Measurements from ENCODE around the gene GSTT4. TPM values are rescaled to one million over a fixed set of nuclear protein-coding genes. Genes with fewer than 3 reads are reported as not detected.

Gene GSTT4
- total RNA-seq, 2 experiments from 2014 or later: not detected

DNA sequence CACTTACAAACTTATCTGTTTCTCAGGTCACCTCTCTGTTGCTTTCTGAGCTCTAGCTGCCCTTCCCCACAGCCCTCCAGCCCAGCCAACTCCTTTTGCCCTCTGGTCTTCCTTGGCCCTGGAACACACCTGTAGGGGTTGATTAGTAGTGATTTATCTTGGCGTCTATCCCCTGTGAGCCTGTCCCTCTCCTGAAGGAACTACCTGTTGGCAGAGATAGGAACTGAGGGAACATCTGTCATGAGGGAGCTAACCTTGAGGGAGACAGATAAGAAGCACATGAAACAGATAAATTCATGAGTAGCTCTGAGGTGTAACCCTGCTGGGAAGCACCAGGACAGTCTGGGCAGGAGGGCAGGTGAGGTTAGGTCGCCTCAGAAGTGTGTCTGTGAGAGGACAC lies 44.7 kb upstream of the GSTT4 start:
- Histone ChIP-seq H3K79me2 (ENCODE audit: insufficient read depth, low read depth, low read length) (no peaks in the 10 kb centered on the region), H3K4me2 (ENCODE audit: low read length) (no peak overlapping the region), H3K4me1 (ENCODE audit: insufficient read depth, low read length, poor library complexity, severe bottlenecking) (peaks cover 10% of the 10 kb centered on the region), H4K20me1 (ENCODE audit: insufficient read depth, low read length) (no peaks in the 10 kb centered on the region), H3K36me3 (ENCODE audit: insufficient read depth, low read length) (peaks cover 68% of the 10 kb centered on the region), H3K27ac (ENCODE audit: low read depth, low read length, poor library complexity, severe bottlenecking) (no peak overlapping the region), H3K9me2 (ENCODE audit: insufficient read depth, low read length) (no peaks in the 10 kb centered on the region), H3K4me3 (ENCODE audit: low read depth, low read length, poor library complexity, severe bottlenecking) (no peak overlapping the region), H3K9me3 (ENCODE audit: low read length) (no peaks in the 10 kb centered on the region), H2AFZ (ENCODE audit: low read length) (no peak overlapping the region)
- POLR2A ChIA-PET: no interaction called here
- no peak for TF ChIP-seq EZH2phosphoT487 (IDR thresholded peaks at IDR 0.05; ENCODE audit: borderline replicate concordance, low read depth, low read length)
- TF ChIP-seq, protein P1, sequence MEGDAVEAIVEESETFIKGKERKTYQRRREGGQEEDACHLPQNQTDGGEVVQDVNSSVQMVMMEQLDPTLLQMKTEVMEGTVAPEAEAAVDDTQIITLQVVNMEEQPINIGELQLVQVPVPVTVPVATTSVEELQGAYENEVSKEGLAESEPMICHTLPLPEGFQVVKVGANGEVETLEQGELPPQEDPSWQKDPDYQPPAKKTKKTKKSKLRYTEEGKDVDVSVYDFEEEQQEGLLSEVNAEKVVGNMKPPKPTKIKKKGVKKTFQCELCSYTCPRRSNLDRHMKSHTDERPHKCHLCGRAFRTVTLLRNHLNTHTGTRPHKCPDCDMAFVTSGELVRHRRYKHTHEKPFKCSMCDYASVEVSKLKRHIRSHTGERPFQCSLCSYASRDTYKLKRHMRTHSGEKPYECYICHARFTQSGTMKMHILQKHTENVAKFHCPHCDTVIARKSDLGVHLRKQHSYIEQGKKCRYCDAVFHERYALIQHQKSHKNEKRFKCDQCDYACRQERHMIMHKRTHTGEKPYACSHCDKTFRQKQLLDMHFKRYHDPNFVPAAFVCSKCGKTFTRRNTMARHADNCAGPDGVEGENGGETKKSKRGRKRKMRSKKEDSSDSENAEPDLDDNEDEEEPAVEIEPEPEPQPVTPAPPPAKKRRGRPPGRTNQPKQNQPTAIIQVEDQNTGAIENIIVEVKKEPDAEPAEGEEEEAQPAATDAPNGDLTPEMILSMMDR (conservative IDR thresholded peaks at IDR 0.05; ENCODE audit: low read length): no peak
- no TSS peak for BruUV-seq (replicated peaks)
- intact Hi-C loops (cut with micrococcal nuclease; ENCODE audit: unreplicated experiment): no loop called here
- DNase-seq (ENCODE audit: low spot score): no peak
- CTCF ChIA-PET (ENCODE audit: unreplicated experiment): no interaction called here

DNA sequence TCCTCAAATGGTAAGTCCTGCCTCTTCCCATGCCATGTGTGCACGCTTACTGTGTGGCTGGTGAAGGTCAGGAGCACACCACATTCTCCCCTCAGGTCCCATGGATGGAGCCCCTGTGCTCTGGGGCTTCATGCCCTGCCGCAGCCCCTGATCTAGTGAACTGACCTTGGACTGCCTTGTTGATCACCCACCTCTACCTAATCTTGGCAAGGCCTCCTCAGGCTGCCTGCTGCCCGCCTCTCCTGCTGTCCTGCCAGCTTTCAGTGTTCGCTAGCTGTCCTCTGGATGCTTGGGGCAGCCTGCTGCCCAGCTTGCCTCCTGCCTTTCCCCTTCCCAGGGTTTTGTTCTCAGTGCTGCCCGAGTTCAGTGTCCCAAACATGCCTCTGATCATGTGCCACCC lies 44.0 kb upstream of the GSTT4 start:
- Histone ChIP-seq H3K4me2 (ENCODE audit: low read length) (no peak overlapping the region), H3K79me2 (ENCODE audit: insufficient read depth, low read depth, low read length) (no peaks in the 10 kb centered on the region), H4K20me1 (ENCODE audit: insufficient read depth, low read length) (no peaks in the 10 kb centered on the region), H3K9me3 (ENCODE audit: low read length) (no peaks in the 10 kb centered on the region), H3K9me2 (ENCODE audit: insufficient read depth, low read length) (no peaks in the 10 kb centered on the region), H3K4me3 (ENCODE audit: low read depth, low read length, poor library complexity, severe bottlenecking) (no peak overlapping the region), H3K27ac (ENCODE audit: low read depth, low read length, poor library complexity, severe bottlenecking) (no peak overlapping the region), H3K4me1 (ENCODE audit: insufficient read depth, low read length, poor library complexity, severe bottlenecking) (peaks cover 8% of the 10 kb centered on the region), H2AFZ (ENCODE audit: low read length) (no peak overlapping the region), H3K36me3 (ENCODE audit: insufficient read depth, low read length) (peaks cover 61% of the 10 kb centered on the region)
- POLR2A ChIA-PET: no interaction called here
- CTCF ChIA-PET (ENCODE audit: unreplicated experiment): no interaction called here
- intact Hi-C loops (cut with micrococcal nuclease; ENCODE audit: unreplicated experiment): no loop called here
- TF ChIP-seq EZH2phosphoT487 (IDR thresholded peaks at IDR 0.05; ENCODE audit: borderline replicate concordance, low read depth, low read length): no peak
- TF ChIP-seq, protein P1 (conservative IDR thresholded peaks at IDR 0.05; ENCODE audit: low read length): no peak
- no TSS peak for BruUV-seq (replicated peaks)
- DNase-seq (ENCODE audit: low spot score): no peak

DNA sequence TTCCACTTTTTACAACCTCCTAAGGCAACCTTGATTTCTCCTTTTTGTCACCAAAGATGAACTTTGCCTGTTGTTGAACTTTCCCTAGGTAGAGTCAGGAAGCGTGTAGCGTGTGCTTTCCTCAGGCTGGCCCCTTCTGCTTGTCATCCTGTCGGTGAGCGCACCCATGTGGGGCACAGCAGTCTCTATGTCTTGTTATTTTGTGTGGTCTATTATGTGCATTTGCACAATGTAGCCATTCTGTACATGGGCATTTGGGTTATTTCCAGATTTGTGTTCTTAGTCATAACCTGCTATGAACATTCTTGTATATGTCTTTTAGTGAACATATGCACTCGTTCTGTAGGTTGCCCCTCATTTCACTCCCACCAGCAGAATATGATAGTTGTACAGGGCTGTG lies 40.8 kb upstream of the GSTT4 start:
- no peak for DNase-seq (ENCODE audit: low spot score)

More for the DNA sequence above, 40.8 kb upstream of the GSTT4 start:
- no peaks in the 10 kb centered on the region for H3K9me3 ChIP-seq (ENCODE audit: low read length)
- TF ChIP-seq EZH2phosphoT487 (IDR thresholded peaks at IDR 0.05; ENCODE audit: borderline replicate concordance, low read depth, low read length): no peak
- TF ChIP-seq, protein P1 (conservative IDR thresholded peaks at IDR 0.05; ENCODE audit: low read length): no peak
- no peaks in the 10 kb centered on the region for H3K79me2 ChIP-seq (ENCODE audit: insufficient read depth, low read depth, low read length)
- no peak overlapping the region for H3K4me3 ChIP-seq (ENCODE audit: low read depth, low read length, poor library complexity, severe bottlenecking)
- BruUV-seq (replicated peaks): no TSS peak
- POLR2A ChIA-PET: no interaction called here
- no peaks in the 10 kb centered on the region for H4K20me1 ChIP-seq (ENCODE audit: insufficient read depth, low read length)
- CTCF ChIA-PET (ENCODE audit: unreplicated experiment): interaction anchor here (1.0 kb wide), 1 partner anchor 35 kb away, joined by 3 read pairs; the partner anchor contains the start of gene CABIN1
- H3K9me2 ChIP-seq (ENCODE audit: insufficient read depth, low read length): no peaks in the 10 kb centered on the region
- peaks cover 61% of the 10 kb centered on the region for H3K36me3 ChIP-seq (ENCODE audit: insufficient read depth, low read length)
- no peak overlapping the region for H3K4me2 ChIP-seq (ENCODE audit: low read length)
- H3K4me1 ChIP-seq (ENCODE audit: insufficient read depth, low read length, poor library complexity, severe bottlenecking): no peaks in the 10 kb centered on the region
- H2AFZ ChIP-seq (ENCODE audit: low read length): no peak overlapping the region
- H3K27ac ChIP-seq (ENCODE audit: low read depth, low read length, poor library complexity, severe bottlenecking): no peak overlapping the region
- intact Hi-C loops (cut with micrococcal nuclease; ENCODE audit: unreplicated experiment): no loop called here

Measured in OCI-LY7 (cell line).